T-helper 1 cell treated with Interleukin-12 subunit alpha and Interleukin-12 subunit beta and Interleukin-4 antibody, amounts not matched to agents 30 μg/mL and 1 μg/mL, for 36 hours (primary cell): ENCODE measurements around the gene PARD3B.
A peak's percentile ranks its signal among the peaks of the same experiment; 100 is the strongest.

Experiments
- H3K27ac Mint-ChIP-seq: one replicate; pipeline ENCODE4 v1.8.0; 2021; ENCODE audit warnings: mild to moderate bottlenecking, mixed read lengths
- H3K27me3 Mint-ChIP-seq: one replicate; pipeline ENCODE4 v1.8.0; 2021; ENCODE audit warnings: low read depth, mixed read lengths
- H3K36me3 Mint-ChIP-seq: one replicate; pipeline ENCODE4 v1.8.0; 2021; ENCODE audit warnings: low read depth, mixed read lengths
- H3K4me1 Mint-ChIP-seq: one replicate; pipeline ENCODE4 v1.8.0; 2021; ENCODE audit warnings: low read depth, mixed read lengths
- H3K4me3 Mint-ChIP-seq: one replicate; pipeline ENCODE4 v1.8.0; 2021; ENCODE audit warnings: mild to moderate bottlenecking, moderate library complexity, mixed read lengths
- H3K9me3 Mint-ChIP-seq: one replicate; pipeline ENCODE4 v1.8.0; 2021; ENCODE audit warnings: mixed read lengths

PARD3B gene

GRCh38 chr2:204876311-204876710 lies 331.0 kb downstream of the PARD3B start:
- H3K27ac Mint-ChIP-seq, result no peak overlapping the region
- peaks cover 15% of the 10 kb centered on the region for H3K36me3 Mint-ChIP-seq
- H3K4me1 Mint-ChIP-seq, result peaks cover 57% of the 10 kb centered on the region

GRCh38 chr2:204877691-204878090 lies 332.4 kb downstream of the PARD3B start:
- Mint-ChIP-seq H3K27me3 (no peaks in the 10 kb centered on the region), H3K4me3 (no peak overlapping the region), H3K9me3 (peaks cover 20% of the 10 kb centered on the region), H3K4me1 (peaks cover 61% of the 10 kb centered on the region), H3K36me3 (peaks cover 15% of the 10 kb centered on the region), H3K27ac (no peak overlapping the region)

More at GRCh38 chr2:204876311-204876710, 331.0 kb downstream of the PARD3B start:
- Mint-ChIP-seq H3K9me3 (peaks cover 20% of the 10 kb centered on the region), H3K27me3 (no peaks in the 10 kb centered on the region), H3K4me3 (no peak overlapping the region)

GRCh38 chr2:204880928-204881327 lies 335.7 kb downstream of the PARD3B start:
- Mint-ChIP-seq H3K4me1 (peaks cover 44% of the 10 kb centered on the region), H3K4me3 (peak overlapping the region; percentile 66), H3K36me3 (peaks cover 4% of the 10 kb centered on the region), H3K9me3 (peaks cover 4% of the 10 kb centered on the region), H3K27ac (peak overlapping the region; percentile 77), H3K27me3 (no peaks in the 10 kb centered on the region)

- Mint-ChIP-seq H3K4me1 (peaks cover 44% of the 10 kb centered on the region), H3K4me3 (peak overlapping the region; percentile 66), H3K36me3 (peaks cover 4% of the 10 kb centered on the region), H3K9me3 (peaks cover 4% of the 10 kb centered on the region), H3K27ac (peak overlapping the region; percentile 77), H3K27me3 (no peaks in the 10 kb centered on the region)
Measured at GRCh38 chr2:204881655-204882054, 336.4 kb downstream of the PARD3B start.

- H3K9me3 Mint-ChIP-seq, result peaks cover 13% of the 10 kb centered on the region
- H3K4me1 Mint-ChIP-seq, result peaks cover 21% of the 10 kb centered on the region
- H3K27me3 Mint-ChIP-seq, result no peaks in the 10 kb centered on the region
- H3K4me3 Mint-ChIP-seq, result no peak overlapping the region
- no peak overlapping the region for H3K27ac Mint-ChIP-seq
- H3K36me3 Mint-ChIP-seq, result peaks cover 11% of the 10 kb centered on the region
Measured at GRCh38 chr2:204885747-204886146, 340.5 kb downstream of the PARD3B start.

- H3K27me3 Mint-ChIP-seq, result no peaks in the 10 kb centered on the region
- peaks cover 12% of the 10 kb centered on the region for H3K4me1 Mint-ChIP-seq
- H3K4me3 Mint-ChIP-seq, result no peak overlapping the region
- H3K27ac Mint-ChIP-seq, result no peak overlapping the region
- peaks cover 11% of the 10 kb centered on the region for H3K36me3 Mint-ChIP-seq
- peaks cover 13% of the 10 kb centered on the region for H3K9me3 Mint-ChIP-seq
Measured at GRCh38 chr2:204886713-204887112, 341.4 kb downstream of the PARD3B start.

GRCh38 chr2:204888222-204888621 lies 342.9 kb downstream of the PARD3B start:
- no peaks in the 10 kb centered on the region for H3K27me3 Mint-ChIP-seq
- H3K9me3 Mint-ChIP-seq, result peaks cover 13% of the 10 kb centered on the region
- no peak overlapping the region for H3K4me3 Mint-ChIP-seq
- H3K36me3 Mint-ChIP-seq, result peaks cover 11% of the 10 kb centered on the region
- peaks cover 2% of the 10 kb centered on the region for H3K4me1 Mint-ChIP-seq
- no peak overlapping the region for H3K27ac Mint-ChIP-seq

GRCh38 chr2:204890680-204891079 lies 345.4 kb downstream of the PARD3B start:
- H3K9me3 Mint-ChIP-seq, result peaks cover 8% of the 10 kb centered on the region
- peaks cover 7% of the 10 kb centered on the region for H3K36me3 Mint-ChIP-seq
- no peaks in the 10 kb centered on the region for H3K27me3 Mint-ChIP-seq
- no peak overlapping the region for H3K4me3 Mint-ChIP-seq
- peaks cover 2% of the 10 kb centered on the region for H3K4me1 Mint-ChIP-seq
- H3K27ac Mint-ChIP-seq, result no peak overlapping the region

- no peak overlapping the region for H3K4me3 Mint-ChIP-seq
- H3K27me3 Mint-ChIP-seq, result no peaks in the 10 kb centered on the region
- H3K36me3 Mint-ChIP-seq, result peaks cover 7% of the 10 kb centered on the region
- H3K27ac Mint-ChIP-seq, result no peak overlapping the region
- peaks cover 8% of the 10 kb centered on the region for H3K9me3 Mint-ChIP-seq
- peaks cover 8% of the 10 kb centered on the region for H3K4me1 Mint-ChIP-seq
Measured at GRCh38 chr2:204891739-204892138, 346.5 kb downstream of the PARD3B start.

- Mint-ChIP-seq H3K36me3 (peaks cover 7% of the 10 kb centered on the region), H3K4me3 (no peak overlapping the region), H3K4me1 (peaks cover 8% of the 10 kb centered on the region), H3K9me3 (peaks cover 8% of the 10 kb centered on the region), H3K27me3 (no peaks in the 10 kb centered on the region), H3K27ac (no peak overlapping the region)
Measured at GRCh38 chr2:204892506-204893255, 347.4 kb downstream of the PARD3B start.

GRCh38 chr2:204896146-204896545 lies 350.9 kb downstream of the PARD3B start:
- H3K36me3 Mint-ChIP-seq, result peaks cover 16% of the 10 kb centered on the region
- H3K4me3 Mint-ChIP-seq, result no peak overlapping the region
- H3K27ac Mint-ChIP-seq, result no peak overlapping the region
- H3K4me1 Mint-ChIP-seq, result peaks cover 21% of the 10 kb centered on the region
- peaks cover 16% of the 10 kb centered on the region for H3K9me3 Mint-ChIP-seq
- no peaks in the 10 kb centered on the region for H3K27me3 Mint-ChIP-seq

GRCh38 chr2:204897561-204897960 lies 352.3 kb downstream of the PARD3B start:
- Mint-ChIP-seq H3K27me3 (no peaks in the 10 kb centered on the region), H3K9me3 (peaks cover 16% of the 10 kb centered on the region), H3K4me3 (no peak overlapping the region), H3K27ac (no peak overlapping the region), H3K36me3 (peaks cover 18% of the 10 kb centered on the region), H3K4me1 (peaks cover 23% of the 10 kb centered on the region)

- H3K36me3 Mint-ChIP-seq, result peaks cover 18% of the 10 kb centered on the region
- no peak overlapping the region for H3K27ac Mint-ChIP-seq
- H3K4me1 Mint-ChIP-seq, result peaks cover 31% of the 10 kb centered on the region
- H3K4me3 Mint-ChIP-seq, result no peak overlapping the region
- H3K9me3 Mint-ChIP-seq, result peaks cover 16% of the 10 kb centered on the region
- H3K27me3 Mint-ChIP-seq, result no peaks in the 10 kb centered on the region
Measured at GRCh38 chr2:204898928-204899640, 353.8 kb downstream of the PARD3B start.

- no peaks in the 10 kb centered on the region for H3K27me3 Mint-ChIP-seq
- peaks cover 18% of the 10 kb centered on the region for H3K36me3 Mint-ChIP-seq
- H3K9me3 Mint-ChIP-seq, result peaks cover 16% of the 10 kb centered on the region
- peak overlapping the region; percentile 26 for H3K27ac Mint-ChIP-seq
- H3K4me1 Mint-ChIP-seq, result peaks cover 34% of the 10 kb centered on the region
- H3K4me3 Mint-ChIP-seq, result peak overlapping the region; percentile 58
Measured at GRCh38 chr2:204899983-204900382, 354.7 kb downstream of the PARD3B start.

GRCh38 chr2:204900487-204900886 lies 355.2 kb downstream of the PARD3B start:
- Mint-ChIP-seq H3K27ac (peak overlapping the region; percentile 60), H3K4me1 (peaks cover 39% of the 10 kb centered on the region), H3K36me3 (peaks cover 18% of the 10 kb centered on the region), H3K27me3 (no peaks in the 10 kb centered on the region), H3K4me3 (peak overlapping the region; percentile 58), H3K9me3 (peaks cover 16% of the 10 kb centered on the region)
